Keratinocyte (primary cell): ENCODE data around the gene CSF3R. TPM values are rescaled to one million over a fixed set of nuclear protein-coding genes. Genes with fewer than 3 reads are reported as not detected.

Experiments used
- DNase-seq: peaks from one replicate; pipeline ENCODE4 v3.0.0-alpha.2; 2011; ENCODE audit warnings: low read depth, missing footprints, low spot score
- FAIRE-seq: peaks from 2 replicates; lab custom pipeline; 2011; peaks lifted over from hg19 to GRCh38; lab: Jason Lieb, UNC
- H2AFZ ChIP-seq: 2 replicates; pipeline ENCODE4 v1.6.0; 2012; ENCODE audit warnings: low read length, control low read depth, inconsistent platforms; ENCODE audit not compliant: control insufficient read depth
- H3K27ac ChIP-seq: 2 replicates; pipeline ENCODE4 v1.5.1; 2011; ENCODE audit warnings: low read length; ENCODE audit not compliant: control insufficient read depth, insufficient read depth
- H3K27me3 ChIP-seq: 3 replicates; pipeline ENCODE4 v1.6.0; 2011; ENCODE audit warnings: low read length; ENCODE audit not compliant: control insufficient read depth, insufficient read depth; ENCODE audit errors: extremely low read depth
- H3K36me3 ChIP-seq, 2 experiments: 2 replicates in 1 of 2; 3 replicates in 1 of 2; pipeline ENCODE4 v1.5.1; 2011; ENCODE audit warnings: low read length in 2 of 2, mild to moderate bottlenecking in 1 of 2; ENCODE audit not compliant: control insufficient read depth in 2 of 2, insufficient read depth in 2 of 2; ENCODE audit errors: extremely low read depth in 1 of 2
- H3K4me1 ChIP-seq: 3 replicates; pipeline ENCODE4 v1.5.1; 2011; ENCODE audit warnings: low read length; ENCODE audit not compliant: control insufficient read depth, insufficient read depth; ENCODE audit errors: extremely low read depth
- H3K4me2 ChIP-seq: 3 replicates; pipeline ENCODE4 v1.6.0; 2011; ENCODE audit warnings: low read depth, low read length; ENCODE audit not compliant: control insufficient read depth, insufficient read depth; ENCODE audit errors: extremely low read depth
- H3K4me3 ChIP-seq, 3 experiments: fragments of 200-600 bp in 1 of 3; sonication (generic) in 1 of 3; 2 replicates in 2 of 3; 3 replicates in 1 of 3; pipeline ENCODE4 v1.5.1; 2011 to 2016; ENCODE audit warnings: low read length in 3 of 3, mild to moderate bottlenecking in 3 of 3, control low read depth in 2 of 3, inconsistent platforms in 1 of 3, low read depth in 1 of 3, mixed read lengths in 1 of 3, mixed run types in 1 of 3, moderate library complexity in 1 of 3; ENCODE audit not compliant: control insufficient read depth in 2 of 3, insufficient read depth in 2 of 3; ENCODE audit errors: extremely low read depth in 1 of 3
- H3K79me2 ChIP-seq: 2 replicates; pipeline ENCODE4 v1.6.0; 2012; ENCODE audit warnings: low read length; ENCODE audit not compliant: control insufficient read depth, insufficient read depth
- H3K9ac ChIP-seq: 3 replicates; pipeline ENCODE4 v1.6.0; 2011; ENCODE audit warnings: low read length; ENCODE audit not compliant: control insufficient read depth, insufficient read depth; ENCODE audit errors: extremely low read depth
- H3K9me1 ChIP-seq: 3 replicates; pipeline ENCODE4 v1.6.0; 2011; ENCODE audit warnings: low read length; ENCODE audit not compliant: control insufficient read depth, insufficient read depth; ENCODE audit errors: extremely low read depth
- H3K9me3 ChIP-seq: 2 replicates; pipeline ENCODE4 v1.5.1; 2012; ENCODE audit warnings: low read depth, low read length; ENCODE audit not compliant: control insufficient read depth
- H4K20me1 ChIP-seq: 3 replicates; pipeline ENCODE4 v1.6.0; 2011; ENCODE audit warnings: low read length; ENCODE audit not compliant: control insufficient read depth, insufficient read depth; ENCODE audit errors: extremely low read depth
- EZH2 ChIP-seq: IDR thresholded peaks from one replicate; pipeline ENCODE4 v1.6.1; 2012; ENCODE audit warnings: inconsistent platforms, mild to moderate bottlenecking, low read length, moderate library complexity
- dilution Hi-C: fragments of 300-500 bp; cut with MboI; formaldehyde crosslinking; loops from one replicate; pipeline ENCODE4 v1.7.0; 2020; ENCODE audit warnings: low sequenced_read_pairs; ENCODE audit not compliant: extremely low pct_ligation_motif_present
- polyA plus RNA-seq, 5 experiments: library from polyadenylated mRNA; depleted of rRNA in 3 of 5; stranded (reverse) in 3 of 5; stranded (forward) in 1 of 5; unstranded in 1 of 5; fragments of >200 nt; gene quantifications; 1 replicate in 1 of 5; 2 replicates in 3 of 5; 3 replicates in 1 of 5; pipeline versions ENCODE4 v1.2.1 to v1.2.3, GENCODE V29; 2011 to 2012; ENCODE audit warnings: missing spikeins in 2 of 5, low read depth in 1 of 5, low replicate concordance in 1 of 5
- TF ChIP-seq, protein P1 (sequence below), 3 experiments: IDR thresholded peaks in 1 of 3; conservative IDR thresholded peaks in 1 of 3; optimal IDR thresholded peaks in 1 of 3; 2 replicates in 2 of 3; 3 replicates in 1 of 3; pipeline versions ENCODE3 to v1.5.1; 2011; ENCODE audit warnings: low read length in 3 of 3, mild to moderate bottlenecking in 3 of 3, moderate library complexity in 2 of 3, control low read depth in 1 of 3, inconsistent platforms in 1 of 3; ENCODE audit not compliant: insufficient read depth in 2 of 3; ENCODE audit errors: extremely low read depth in 1 of 3

The CSF3R gene
- polyA plus RNA-seq, 1 donor (not counting 4 experiments of a cell fraction or from before 2014, with no cell fraction given), result not detected

DNA sequence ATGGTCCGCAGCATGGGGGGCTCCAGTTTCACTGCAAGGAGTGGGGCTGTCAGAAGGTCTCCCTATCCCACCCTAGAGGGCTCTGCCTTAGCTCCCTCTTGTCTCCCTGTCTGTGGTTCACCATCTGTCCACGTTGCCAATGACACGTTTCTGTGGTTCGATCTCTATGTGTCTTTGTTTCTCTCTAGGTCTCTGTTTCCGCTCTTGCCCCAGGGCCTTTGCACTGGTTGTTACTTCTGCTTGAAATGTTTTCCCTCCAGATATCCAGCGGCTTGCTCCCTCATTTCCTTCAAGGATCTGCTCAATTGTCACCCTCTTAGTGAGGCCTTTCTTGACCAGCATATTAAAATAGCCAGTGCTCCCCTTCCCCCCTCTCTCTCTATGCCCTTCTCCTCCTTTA lies 10.1 kb downstream of the CSF3R start:
- Histone ChIP-seq H3K9me1 (no peaks in the 10 kb centered on the region), H3K4me3 (no peak overlapping the region), H3K9ac (no peak overlapping the region), H4K20me1 (no peaks in the 10 kb centered on the region), H3K9me3 (no peaks in the 10 kb centered on the region), H3K79me2 (no peaks in the 10 kb centered on the region), H3K27ac (no peak overlapping the region), H2AFZ (no peak overlapping the region), H3K4me2 (no peak overlapping the region), H3K27me3 (no peaks in the 10 kb centered on the region), H3K36me3 (no peaks in the 10 kb centered on the region), H3K4me1 (peaks cover 4% of the 10 kb centered on the region)
- TF ChIP-seq, protein P1, sequence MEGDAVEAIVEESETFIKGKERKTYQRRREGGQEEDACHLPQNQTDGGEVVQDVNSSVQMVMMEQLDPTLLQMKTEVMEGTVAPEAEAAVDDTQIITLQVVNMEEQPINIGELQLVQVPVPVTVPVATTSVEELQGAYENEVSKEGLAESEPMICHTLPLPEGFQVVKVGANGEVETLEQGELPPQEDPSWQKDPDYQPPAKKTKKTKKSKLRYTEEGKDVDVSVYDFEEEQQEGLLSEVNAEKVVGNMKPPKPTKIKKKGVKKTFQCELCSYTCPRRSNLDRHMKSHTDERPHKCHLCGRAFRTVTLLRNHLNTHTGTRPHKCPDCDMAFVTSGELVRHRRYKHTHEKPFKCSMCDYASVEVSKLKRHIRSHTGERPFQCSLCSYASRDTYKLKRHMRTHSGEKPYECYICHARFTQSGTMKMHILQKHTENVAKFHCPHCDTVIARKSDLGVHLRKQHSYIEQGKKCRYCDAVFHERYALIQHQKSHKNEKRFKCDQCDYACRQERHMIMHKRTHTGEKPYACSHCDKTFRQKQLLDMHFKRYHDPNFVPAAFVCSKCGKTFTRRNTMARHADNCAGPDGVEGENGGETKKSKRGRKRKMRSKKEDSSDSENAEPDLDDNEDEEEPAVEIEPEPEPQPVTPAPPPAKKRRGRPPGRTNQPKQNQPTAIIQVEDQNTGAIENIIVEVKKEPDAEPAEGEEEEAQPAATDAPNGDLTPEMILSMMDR (optimal IDR thresholded peaks at IDR 0.05 in 1 of 3, IDR thresholded peaks at IDR 0.05 in 1 of 3, conservative IDR thresholded peaks at IDR 0.05 in 1 of 3; ENCODE audit: extremely low read depth in 1 of 3, insufficient read depth in 2 of 3, low read length in 3 of 3), result no peak
- TF ChIP-seq EZH2, result no peak
- DNase-seq (no peak), FAIRE-seq (no peak)
- dilution Hi-C loops, result no loop called here

DNA sequence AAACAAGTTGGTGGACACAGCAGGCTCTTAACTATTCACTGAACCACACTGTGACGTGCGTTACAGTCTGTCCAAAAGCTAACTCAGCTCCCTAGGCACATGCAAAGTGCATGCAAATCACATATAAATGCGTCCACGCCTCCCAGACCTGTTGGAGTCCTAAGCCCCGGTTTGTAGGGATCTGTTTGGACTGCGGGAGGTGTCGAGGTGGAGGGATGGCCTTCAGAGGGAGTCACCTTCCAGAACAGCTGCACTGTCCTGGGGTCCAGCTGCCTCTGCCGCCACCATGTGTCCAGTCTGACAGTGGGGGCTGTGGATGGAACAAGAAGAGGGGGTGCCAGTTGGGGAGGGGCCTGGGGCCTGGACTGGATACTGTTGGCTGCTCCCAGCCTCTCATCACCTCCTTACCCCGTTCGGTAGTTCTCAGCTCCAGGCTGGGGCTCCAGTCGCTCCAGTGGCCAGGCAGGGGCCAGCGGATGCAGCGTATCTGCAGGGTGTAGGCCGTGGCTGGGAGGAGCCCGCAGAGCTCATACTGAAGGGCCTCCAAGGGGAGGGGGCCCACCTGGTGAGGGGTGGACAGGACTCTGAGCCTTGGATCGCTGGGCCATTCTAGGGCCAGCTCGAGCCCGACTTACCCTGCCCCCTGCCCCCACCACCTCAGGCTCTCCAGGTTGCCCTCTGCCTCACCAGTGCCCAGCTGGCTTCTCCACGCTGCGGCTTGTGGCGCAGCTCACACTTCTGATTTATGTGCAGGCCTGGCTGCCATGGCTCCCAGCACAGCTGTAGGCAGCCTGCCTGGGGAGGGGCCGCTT lies 10.7 kb downstream of the CSF3R start:
- no peaks in the 10 kb centered on the region for H4K20me1 ChIP-seq
- peaks cover 4% of the 10 kb centered on the region for H3K4me1 ChIP-seq
- no peaks in the 10 kb centered on the region for H3K9me1 ChIP-seq
- no peaks in the 10 kb centered on the region for H3K79me2 ChIP-seq
- H3K36me3 ChIP-seq, result no peaks in the 10 kb centered on the region
- no peak for FAIRE-seq
- no peak overlapping the region for H3K9ac ChIP-seq
- no peak overlapping the region for H3K4me3 ChIP-seq
- H3K4me2 ChIP-seq, result no peak overlapping the region
- DNase-seq, result no peak
- TF ChIP-seq, protein P1 (optimal IDR thresholded peaks at IDR 0.05 in 1 of 3, IDR thresholded peaks at IDR 0.05 in 1 of 3, conservative IDR thresholded peaks at IDR 0.05 in 1 of 3; ENCODE audit: extremely low read depth in 1 of 3, insufficient read depth in 2 of 3, low read length in 3 of 3), result no peak
- H2AFZ ChIP-seq, result no peak overlapping the region
- dilution Hi-C loops, result no loop called here
- H3K27me3 ChIP-seq, result no peaks in the 10 kb centered on the region
- no peaks in the 10 kb centered on the region for H3K9me3 ChIP-seq
- H3K27ac ChIP-seq, result no peak overlapping the region
